ENCODE measurements around the gene TPSB2. TPM values are rescaled to one million over a fixed set of nuclear protein-coding genes. Genes with fewer than 3 reads are reported as not detected.
"Not testable (repeated sequence)": the region's sequence is repeated elsewhere in the genome, so short reads cannot be mapped to it uniquely, and the experiment has no call there.

The TPSB2 gene
- total RNA-seq, 1 donor from 2014 or later: not detected

- Mint-ChIP-seq H3K36me3 (ENCODE audit: low read depth, unreplicated experiment) (peaks cover 3% of the 10 kb centered on the region), H3K27ac (ENCODE audit: unreplicated experiment) (no peak overlapping the region), H3K4me1 (ENCODE audit: unreplicated experiment) (no peaks in the 10 kb centered on the region), H3K27me3 (ENCODE audit: unreplicated experiment) (peaks cover 4% of the 10 kb centered on the region), H3K4me3 (ENCODE audit: unreplicated experiment) (no peak overlapping the region), H3K9me3 (ENCODE audit: unreplicated experiment) (no peaks in the 10 kb centered on the region)
- no peak for DNase-seq (ENCODE audit: low spot score)
- no peak for TF ChIP-seq CTCF (IDR thresholded peaks at IDR 0.05; ENCODE audit: unreplicated experiment)
These were observed 30.5 kb downstream of the TPSB2 start for GRCh38 chr16:1199347-1200013.

- H3K9me3 Mint-ChIP-seq (ENCODE audit: unreplicated experiment); H3K4me1 Mint-ChIP-seq (ENCODE audit: unreplicated experiment); H3K36me3 Mint-ChIP-seq (ENCODE audit: low read depth, unreplicated experiment); DNase-seq (ENCODE audit: low spot score); H3K27ac Mint-ChIP-seq (ENCODE audit: unreplicated experiment); H3K27me3 Mint-ChIP-seq (ENCODE audit: unreplicated experiment); H3K4me3 Mint-ChIP-seq (ENCODE audit: unreplicated experiment): not testable (repeated sequence)
These were observed 31.2 kb downstream of the TPSB2 start for GRCh38 chr16:1198671-1199346.

- no peak for TF ChIP-seq CTCF (IDR thresholded peaks at IDR 0.05; ENCODE audit: unreplicated experiment)
- Mint-ChIP-seq H3K9me3 (ENCODE audit: unreplicated experiment) (no peaks in the 10 kb centered on the region), H3K27ac (ENCODE audit: unreplicated experiment) (no peak overlapping the region), H3K4me3 (ENCODE audit: unreplicated experiment) (no peak overlapping the region), H3K27me3 (ENCODE audit: unreplicated experiment) (no peaks in the 10 kb centered on the region), H3K36me3 (ENCODE audit: low read depth, unreplicated experiment) (no peaks in the 10 kb centered on the region), H3K4me1 (ENCODE audit: unreplicated experiment) (no peaks in the 10 kb centered on the region)
- DNase-seq (ENCODE audit: low spot score): no peak
These were observed 31.8 kb downstream of the TPSB2 start for GRCh38 chr16:1198194-1198593.

- no peaks in the 10 kb centered on the region for H3K4me1 Mint-ChIP-seq (ENCODE audit: unreplicated experiment)
These were observed 32.6 kb downstream of the TPSB2 start for GRCh38 chr16:1197237-1197866.

GRCh38 chr16:1196494-1196893 lies 33.5 kb downstream of the TPSB2 start:
- TF ChIP-seq CTCF (IDR thresholded peaks at IDR 0.05; ENCODE audit: unreplicated experiment): no peak
- H3K27me3 Mint-ChIP-seq (ENCODE audit: unreplicated experiment): peaks cover 3% of the 10 kb centered on the region
- H3K4me3 Mint-ChIP-seq (ENCODE audit: unreplicated experiment): no peak overlapping the region
- no peak for DNase-seq (ENCODE audit: low spot score)
- H3K36me3 Mint-ChIP-seq (ENCODE audit: low read depth, unreplicated experiment): no peaks in the 10 kb centered on the region
- H3K9me3 Mint-ChIP-seq (ENCODE audit: unreplicated experiment): no peaks in the 10 kb centered on the region
- H3K4me1 Mint-ChIP-seq (ENCODE audit: unreplicated experiment): no peaks in the 10 kb centered on the region
- H3K27ac Mint-ChIP-seq (ENCODE audit: unreplicated experiment): no peak overlapping the region

More at GRCh38 chr16:1197237-1197866, 32.6 kb downstream of the TPSB2 start:
- H3K27me3 Mint-ChIP-seq (ENCODE audit: unreplicated experiment): peaks cover 3% of the 10 kb centered on the region
- no peak for DNase-seq (ENCODE audit: low spot score)
- H3K36me3 Mint-ChIP-seq (ENCODE audit: low read depth, unreplicated experiment): no peaks in the 10 kb centered on the region
- H3K4me3 Mint-ChIP-seq (ENCODE audit: unreplicated experiment): no peak overlapping the region
- H3K27ac Mint-ChIP-seq (ENCODE audit: unreplicated experiment): no peak overlapping the region
- H3K9me3 Mint-ChIP-seq (ENCODE audit: unreplicated experiment): no peaks in the 10 kb centered on the region
- TF ChIP-seq CTCF (IDR thresholded peaks at IDR 0.05; ENCODE audit: unreplicated experiment): no peak

All from endothelial cell (in vitro differentiated cells).